K562 (cell line): Measurements from ENCODE around the gene DNAAF1. TPM values are rescaled to one million over a fixed set of nuclear protein-coding genes. Genes with fewer than 3 reads are reported as not detected.

Experiments used
- CEBPG ChIP-seq, 3 experiments: fragments of 200-800 bp in 1 of 3; sonication (Bioruptor generic) in 1 of 3; sonication (generic) in 1 of 3; formaldehyde crosslinking in 1 of 3; IDR thresholded peaks in 2 of 3; conservative IDR thresholded peaks in 1 of 3; 2 replicates each; pipeline versions ENCODE4 v1.6.1 to v1.8.0; 2016 to 2022; ENCODE audit warnings: missing compliant biosample characterization in 2 of 3, missing genetic modification characterization in 2 of 3, mild to moderate bottlenecking in 1 of 3, missing genetic modification reagents in 1 of 3
- ESRRA ChIP-seq: fragments of 450-650 bp; IDR thresholded peaks from 2 replicates; pipeline ENCODE4 v1.6.1; 2014; ENCODE audit warnings: low read depth, mild to moderate bottlenecking, moderate library complexity, borderline replicate concordance
- KDM1A ChIP-seq, 2 experiments: fragments of 450-650 bp; IDR thresholded peaks; 2 replicates each; pipeline ENCODE4 v1.6.1; 2016; ENCODE audit warnings: mild to moderate bottlenecking in 2 of 2
- MTA1 ChIP-seq: fragments of 450-650 bp; IDR thresholded peaks from 2 replicates; pipeline ENCODE4 v1.6.1; 2017; ENCODE audit warnings: borderline replicate concordance
- POLR2G ChIP-seq: fragments of 200-400 bp; formaldehyde crosslinking; IDR thresholded peaks from 2 replicates; pipeline ENCODE4 v1.6.1; 2017; ENCODE audit warnings: low read depth, mild to moderate bottlenecking, antibody characterized with exemption, low read length, moderate library complexity
- RAD21 ChIP-seq, 2 experiments: fragments of 250-450 bp in 1 of 2; fragments of 450-650 bp in 1 of 2; sonication (Bioruptor Pico) in 1 of 2; formaldehyde crosslinking in 1 of 2; IDR thresholded peaks in 1 of 2; conservative IDR thresholded peaks in 1 of 2; 2 replicates each; pipeline versions ENCODE4 v1.4.0 to v1.8.0; 2020 to 2022; ENCODE audit warnings: mild to moderate bottlenecking in 2 of 2, moderate library complexity in 1 of 2
- RUNX1 ChIP-seq: sonication (generic); IDR thresholded peaks from 2 replicates; pipeline ENCODE4 v1.6.1; 2016; ENCODE audit warnings: antibody characterized with exemption, low read depth
- SMAD3 ChIP-seq: fragments of 450-650 bp; formaldehyde crosslinking; conservative IDR thresholded peaks from 2 replicates; pipeline ENCODE4 v1.4.0; 2020; ENCODE audit warnings: mild to moderate bottlenecking
- SMARCA5 ChIP-seq: fragments of 450-650 bp; IDR thresholded peaks from 2 replicates; pipeline ENCODE4 v1.6.1; 2016
- SMARCE1 ChIP-seq: fragments of 450-650 bp; IDR thresholded peaks from 2 replicates; pipeline ENCODE4 v1.7.1; 2016; ENCODE audit warnings: mild to moderate bottlenecking
- SP1 ChIP-seq: sonication (generic); formaldehyde crosslinking; IDR thresholded peaks from 2 replicates; pipeline ENCODE4 v1.8.1; 2022; ENCODE audit warnings: mild to moderate bottlenecking, missing genetic modification reagents
- ZNF316 ChIP-seq: fragments of 450-650 bp; IDR thresholded peaks from 2 replicates; pipeline ENCODE4 v1.6.1; 2016
- ZNF431 ChIP-seq: sonication (generic); formaldehyde crosslinking; IDR thresholded peaks from 2 replicates; pipeline ENCODE4 v1.8.0; 2022; ENCODE audit warnings: mild to moderate bottlenecking, missing genetic modification reagents
- polyA plus RNA-seq, 8 experiments: library from polyadenylated mRNA; depleted of rRNA in 4 of 8; stranded (reverse) in 5 of 8; unstranded in 3 of 8; fragments of >200 nt; fragmentation: Nextera tagmentation in 2 of 8; fragmentation: Illumina TruSeq in 1 of 8; extraction: Ambion mirVana in 2 of 8; extraction: Trizol in 1 of 8; gene quantifications; 2 replicates each; pipeline versions ENCODE4 v1.2.1 to v1.2.3, GENCODE V29; 2011 to 2014; ENCODE audit warnings: inconsistent platforms in 1 of 8, missing spikeins in 1 of 8
- total RNA-seq, 7 experiments: library from RNA; depleted of rRNA in 6 of 7; stranded (reverse); fragments of >200 nt in 6 of 7; fragmentation: Illumina TruSeq in 2 of 7; extraction: Trizol in 2 of 7; gene quantifications; 2 replicates each; pipeline versions ENCODE4 v1.2.1 to v1.2.3, GENCODE V29; 2011 to 2021; ENCODE audit warnings: low replicate concordance in 1 of 7
- TF ChIP-seq, protein P1 (sequence below): fragments of 450-650 bp; IDR thresholded peaks from 2 replicates; pipeline ENCODE4 v1.6.1; 2017; ENCODE audit warnings: antibody characterized with exemption
- TF ChIP-seq, protein P2 (sequence below), 2 experiments: fragments of 450-650 bp; IDR thresholded peaks; 2 replicates each; pipeline ENCODE4 v1.6.1; 2018; ENCODE audit warnings: mild to moderate bottlenecking in 2 of 2, low read depth in 1 of 2; ENCODE audit not compliant: partially characterized antibody in 2 of 2
- TF ChIP-seq, protein P3 (sequence below): fragments of 450-650 bp; formaldehyde crosslinking; IDR thresholded peaks from 2 replicates; pipeline ENCODE4 v1.4.0; 2020; ENCODE audit warnings: mild to moderate bottlenecking, mixed read lengths
- TF ChIP-seq, protein P4 (sequence below): fragments of 450-650 bp; formaldehyde crosslinking; IDR thresholded peaks from 2 replicates; pipeline ENCODE4 v1.4.0; 2020; ENCODE audit warnings: mild to moderate bottlenecking
- TF ChIP-seq, protein P5 (sequence below): fragments of 250-450 bp; sonication (Bioruptor Pico); IDR thresholded peaks from 2 replicates; pipeline ENCODE4 v1.8.0; 2022; ENCODE audit warnings: moderate library complexity, mild to moderate bottlenecking, inconsistent platforms

Gene DNAAF1
- total and polyA plus RNA-seq, 9 of the 15 experiments (the other 6 are each of a cell fraction or from before 2014, with no cell fraction given), result 0.01 TPM; not detected in 8

DNA sequence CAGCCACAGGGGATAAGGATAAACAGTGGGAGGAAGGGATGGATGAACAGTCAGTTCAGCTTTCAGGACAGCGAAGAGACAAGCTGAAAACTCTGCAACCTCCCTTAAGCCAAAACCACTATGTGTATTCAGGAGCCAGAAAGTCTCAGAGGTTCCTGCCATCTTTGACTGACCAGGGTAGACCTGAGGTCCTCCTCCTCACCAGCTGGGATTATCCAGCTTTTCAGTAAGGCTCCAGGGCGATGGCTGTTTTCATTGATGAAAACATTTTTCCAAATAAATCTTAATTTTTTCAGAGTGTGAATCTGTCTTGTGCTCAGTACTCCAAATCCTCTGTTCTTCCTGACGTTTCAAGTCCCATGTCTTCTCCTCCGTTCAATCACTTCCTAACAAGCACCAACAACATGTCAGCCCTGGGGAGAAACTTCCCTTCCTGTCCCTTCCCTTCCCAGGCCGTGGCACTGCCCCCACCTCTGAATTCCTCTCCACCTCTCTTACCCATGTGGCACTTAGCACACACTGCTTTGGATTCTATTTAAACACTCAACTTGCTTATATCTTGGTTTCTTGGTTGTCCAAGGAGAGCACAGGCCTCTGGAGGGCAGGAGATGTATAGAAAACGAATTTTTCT is 5.4 kb upstream of the DNAAF1 start (continued):
- TF ChIP-seq, protein P1, sequence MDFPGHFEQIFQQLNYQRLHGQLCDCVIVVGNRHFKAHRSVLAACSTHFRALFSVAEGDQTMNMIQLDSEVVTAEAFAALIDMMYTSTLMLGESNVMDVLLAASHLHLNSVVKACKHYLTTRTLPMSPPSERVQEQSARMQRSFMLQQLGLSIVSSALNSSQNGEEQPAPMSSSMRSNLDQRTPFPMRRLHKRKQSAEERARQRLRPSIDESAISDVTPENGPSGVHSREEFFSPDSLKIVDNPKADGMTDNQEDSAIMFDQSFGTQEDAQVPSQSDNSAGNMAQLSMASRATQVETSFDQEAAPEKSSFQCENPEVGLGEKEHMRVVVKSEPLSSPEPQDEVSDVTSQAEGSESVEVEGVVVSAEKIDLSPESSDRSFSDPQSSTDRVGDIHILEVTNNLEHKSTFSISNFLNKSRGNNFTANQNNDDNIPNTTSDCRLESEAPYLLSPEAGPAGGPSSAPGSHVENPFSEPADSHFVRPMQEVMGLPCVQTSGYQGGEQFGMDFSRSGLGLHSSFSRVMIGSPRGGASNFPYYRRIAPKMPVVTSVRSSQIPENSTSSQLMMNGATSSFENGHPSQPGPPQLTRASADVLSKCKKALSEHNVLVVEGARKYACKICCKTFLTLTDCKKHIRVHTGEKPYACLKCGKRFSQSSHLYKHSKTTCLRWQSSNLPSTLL, result no peak
- TF ChIP-seq SMARCA5, result no peak
- TF ChIP-seq, protein P2, sequence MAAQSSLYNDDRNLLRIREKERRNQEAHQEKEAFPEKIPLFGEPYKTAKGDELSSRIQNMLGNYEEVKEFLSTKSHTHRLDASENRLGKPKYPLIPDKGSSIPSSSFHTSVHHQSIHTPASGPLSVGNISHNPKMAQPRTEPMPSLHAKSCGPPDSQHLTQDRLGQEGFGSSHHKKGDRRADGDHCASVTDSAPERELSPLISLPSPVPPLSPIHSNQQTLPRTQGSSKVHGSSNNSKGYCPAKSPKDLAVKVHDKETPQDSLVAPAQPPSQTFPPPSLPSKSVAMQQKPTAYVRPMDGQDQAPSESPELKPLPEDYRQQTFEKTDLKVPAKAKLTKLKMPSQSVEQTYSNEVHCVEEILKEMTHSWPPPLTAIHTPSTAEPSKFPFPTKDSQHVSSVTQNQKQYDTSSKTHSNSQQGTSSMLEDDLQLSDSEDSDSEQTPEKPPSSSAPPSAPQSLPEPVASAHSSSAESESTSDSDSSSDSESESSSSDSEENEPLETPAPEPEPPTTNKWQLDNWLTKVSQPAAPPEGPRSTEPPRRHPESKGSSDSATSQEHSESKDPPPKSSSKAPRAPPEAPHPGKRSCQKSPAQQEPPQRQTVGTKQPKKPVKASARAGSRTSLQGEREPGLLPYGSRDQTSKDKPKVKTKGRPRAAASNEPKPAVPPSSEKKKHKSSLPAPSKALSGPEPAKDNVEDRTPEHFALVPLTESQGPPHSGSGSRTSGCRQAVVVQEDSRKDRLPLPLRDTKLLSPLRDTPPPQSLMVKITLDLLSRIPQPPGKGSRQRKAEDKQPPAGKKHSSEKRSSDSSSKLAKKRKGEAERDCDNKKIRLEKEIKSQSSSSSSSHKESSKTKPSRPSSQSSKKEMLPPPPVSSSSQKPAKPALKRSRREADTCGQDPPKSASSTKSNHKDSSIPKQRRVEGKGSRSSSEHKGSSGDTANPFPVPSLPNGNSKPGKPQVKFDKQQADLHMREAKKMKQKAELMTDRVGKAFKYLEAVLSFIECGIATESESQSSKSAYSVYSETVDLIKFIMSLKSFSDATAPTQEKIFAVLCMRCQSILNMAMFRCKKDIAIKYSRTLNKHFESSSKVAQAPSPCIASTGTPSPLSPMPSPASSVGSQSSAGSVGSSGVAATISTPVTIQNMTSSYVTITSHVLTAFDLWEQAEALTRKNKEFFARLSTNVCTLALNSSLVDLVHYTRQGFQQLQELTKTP (IDR thresholded peaks at IDR 0.05; ENCODE audit: low read depth in 1 of 2, partially characterized antibody in 2 of 2), result peak in 1 of 2 experiments; percentile 52
- no peak for TF ChIP-seq RUNX1
- TF ChIP-seq RAD21 (CRISPR knock-in tag; conservative IDR thresholded peaks at IDR 0.05 in 1 of 2, IDR thresholded peaks at IDR 0.05 in 1 of 2), result 0 out of 4 replicates have a peak, but pooled peaks of 1 of the 2 experiments have one; percentile 39
- TF ChIP-seq, protein P3, sequence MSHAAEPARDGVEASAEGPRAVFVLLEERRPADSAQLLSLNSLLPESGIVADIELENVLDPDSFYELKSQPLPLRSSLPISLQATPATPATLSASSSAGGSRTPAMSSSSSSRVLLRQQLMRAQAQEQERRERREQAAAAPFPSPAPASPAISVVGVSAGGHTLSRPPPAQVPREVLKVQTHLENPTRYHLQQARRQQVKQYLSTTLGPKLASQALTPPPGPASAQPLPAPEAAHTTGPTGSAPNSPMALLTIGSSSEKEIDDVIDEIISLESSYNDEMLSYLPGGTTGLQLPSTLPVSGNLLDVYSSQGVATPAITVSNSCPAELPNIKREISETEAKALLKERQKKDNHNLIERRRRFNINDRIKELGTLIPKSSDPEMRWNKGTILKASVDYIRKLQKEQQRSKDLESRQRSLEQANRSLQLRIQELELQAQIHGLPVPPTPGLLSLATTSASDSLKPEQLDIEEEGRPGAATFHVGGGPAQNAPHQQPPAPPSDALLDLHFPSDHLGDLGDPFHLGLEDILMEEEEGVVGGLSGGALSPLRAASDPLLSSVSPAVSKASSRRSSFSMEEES, result no peak
- TF ChIP-seq, protein P4, sequence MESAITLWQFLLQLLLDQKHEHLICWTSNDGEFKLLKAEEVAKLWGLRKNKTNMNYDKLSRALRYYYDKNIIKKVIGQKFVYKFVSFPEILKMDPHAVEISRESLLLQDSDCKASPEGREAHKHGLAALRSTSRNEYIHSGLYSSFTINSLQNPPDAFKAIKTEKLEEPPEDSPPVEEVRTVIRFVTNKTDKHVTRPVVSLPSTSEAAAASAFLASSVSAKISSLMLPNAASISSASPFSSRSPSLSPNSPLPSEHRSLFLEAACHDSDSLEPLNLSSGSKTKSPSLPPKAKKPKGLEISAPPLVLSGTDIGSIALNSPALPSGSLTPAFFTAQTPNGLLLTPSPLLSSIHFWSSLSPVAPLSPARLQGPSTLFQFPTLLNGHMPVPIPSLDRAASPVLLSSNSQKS (CRISPR knock-in tag), result no peak
- TF ChIP-seq MTA1, result peak; percentile 6; the same call in 1 of the 2 replicates
- TF ChIP-seq SMARCE1, result 0 out of 2 replicates have a peak, but pooled peaks have one; percentile 44
- no peak for TF ChIP-seq ZNF431 (CRISPR knock-in tag)
- TF ChIP-seq CEBPG (CRISPR knock-in tag; IDR thresholded peaks at IDR 0.05), result no peak; the same call in 1 of the 2 replicates
- TF ChIP-seq CEBPG (tag; conservative IDR thresholded peaks at IDR 0.05 in 1 of 2, IDR thresholded peaks at IDR 0.05 in 1 of 2), result peak in 1 of 2 experiments; percentile 79; a peak in 3 of 4 replicates
- TF ChIP-seq KDM1A (IDR thresholded peaks at IDR 0.05), result 0 out of 4 replicates have a peak, but pooled peaks of 1 of the 2 experiments have one; percentile 35
- TF ChIP-seq ZNF316, result 0 out of 2 replicates have a peak, but pooled peaks have one; percentile 27
- no peak for TF ChIP-seq SP1 (CRISPR knock-in tag)
- TF ChIP-seq, protein P5, sequence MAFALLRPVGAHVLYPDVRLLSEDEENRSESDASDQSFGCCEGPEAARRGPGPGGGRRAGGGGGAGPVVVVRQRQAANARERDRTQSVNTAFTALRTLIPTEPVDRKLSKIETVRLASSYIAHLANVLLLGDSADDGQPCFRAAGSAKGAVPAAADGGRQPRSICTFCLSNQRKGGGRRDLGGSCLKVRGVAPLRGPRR (CRISPR knock-in tag), result peak; percentile 68
- TF ChIP-seq SMAD3, result 0 out of 2 replicates have a peak, but pooled peaks have one; percentile 15
- TF ChIP-seq ESRRA, result 0 out of 2 replicates have a peak, but pooled peaks have one; percentile 5
- peak; percentile 46; the same call in 1 of the 2 replicates for TF ChIP-seq POLR2G
